ENCODE results near the gene HS3ST3A1. TPM values are rescaled to one million over a fixed set of nuclear protein-coding genes. Genes with fewer than 3 reads are reported as not detected.

Gene HS3ST3A1
- total and polyA plus RNA-seq, 2 donors from 2014 or later, result 1.2 to 2.2 TPM

GRCh38 chr17:13575922-13576419 lies 25.8 kb downstream of the HS3ST3A1 start:
- FAIRE-seq (no peak), DNase-seq (no peak)
- Histone ChIP-seq H3K27me3 (ENCODE audit: control insufficient read depth, insufficient read depth, low read length) (no peaks in the 10 kb centered on the region), H3K27ac (ENCODE audit: low read depth in 2 of 2, low read length in 2 of 2) (no peak overlapping the region), H3K9ac (ENCODE audit: low read length in 3 of 3) (no peak overlapping the region), H3K4me3 (ENCODE audit: low read length in 3 of 3) (no peak overlapping the region), H3K9me3 (ENCODE audit: control insufficient read depth in 2 of 3, insufficient read depth in 1 of 3, low read length in 3 of 3) (no peaks in the 10 kb centered on the region), H3K36me3 (ENCODE audit: control insufficient read depth in 2 of 3, insufficient read depth in 3 of 3, low read length in 3 of 3) (no peaks in the 10 kb centered on the region), H3K4me1 (ENCODE audit: control insufficient read depth in 2 of 3, insufficient read depth in 2 of 3, low read depth in 1 of 3, low read length in 3 of 3) (no peaks in the 10 kb centered on the region)
- TF ChIP-seq, protein P1, sequence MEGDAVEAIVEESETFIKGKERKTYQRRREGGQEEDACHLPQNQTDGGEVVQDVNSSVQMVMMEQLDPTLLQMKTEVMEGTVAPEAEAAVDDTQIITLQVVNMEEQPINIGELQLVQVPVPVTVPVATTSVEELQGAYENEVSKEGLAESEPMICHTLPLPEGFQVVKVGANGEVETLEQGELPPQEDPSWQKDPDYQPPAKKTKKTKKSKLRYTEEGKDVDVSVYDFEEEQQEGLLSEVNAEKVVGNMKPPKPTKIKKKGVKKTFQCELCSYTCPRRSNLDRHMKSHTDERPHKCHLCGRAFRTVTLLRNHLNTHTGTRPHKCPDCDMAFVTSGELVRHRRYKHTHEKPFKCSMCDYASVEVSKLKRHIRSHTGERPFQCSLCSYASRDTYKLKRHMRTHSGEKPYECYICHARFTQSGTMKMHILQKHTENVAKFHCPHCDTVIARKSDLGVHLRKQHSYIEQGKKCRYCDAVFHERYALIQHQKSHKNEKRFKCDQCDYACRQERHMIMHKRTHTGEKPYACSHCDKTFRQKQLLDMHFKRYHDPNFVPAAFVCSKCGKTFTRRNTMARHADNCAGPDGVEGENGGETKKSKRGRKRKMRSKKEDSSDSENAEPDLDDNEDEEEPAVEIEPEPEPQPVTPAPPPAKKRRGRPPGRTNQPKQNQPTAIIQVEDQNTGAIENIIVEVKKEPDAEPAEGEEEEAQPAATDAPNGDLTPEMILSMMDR (IDR thresholded peaks at IDR 0.05; ENCODE audit: borderline replicate concordance, extremely low read depth, insufficient read depth), result no peak
- intact Hi-C loops (cut with DNase I), result no loop called here

GRCh38 chr17:13575466-13575865 lies 26.3 kb downstream of the HS3ST3A1 start:
- Histone ChIP-seq H3K4me1 (ENCODE audit: control insufficient read depth in 2 of 3, insufficient read depth in 2 of 3, low read depth in 1 of 3, low read length in 3 of 3) (no peaks in the 10 kb centered on the region), H3K9ac (ENCODE audit: low read length in 3 of 3) (no peak overlapping the region), H3K27me3 (ENCODE audit: control insufficient read depth, insufficient read depth, low read length) (no peaks in the 10 kb centered on the region), H3K27ac (ENCODE audit: low read depth in 2 of 2, low read length in 2 of 2) (no peak overlapping the region), H3K9me3 (ENCODE audit: control insufficient read depth in 2 of 3, insufficient read depth in 1 of 3, low read length in 3 of 3) (no peaks in the 10 kb centered on the region), H3K4me3 (ENCODE audit: low read length in 3 of 3) (no peak overlapping the region), H3K36me3 (ENCODE audit: control insufficient read depth in 2 of 3, insufficient read depth in 3 of 3, low read length in 3 of 3) (no peaks in the 10 kb centered on the region)
- no peak for DNase-seq
- no peak for FAIRE-seq
- TF ChIP-seq, protein P1 (IDR thresholded peaks at IDR 0.05; ENCODE audit: borderline replicate concordance, extremely low read depth, insufficient read depth), result no peak
- intact Hi-C loops (cut with DNase I), result no loop called here

DNA sequence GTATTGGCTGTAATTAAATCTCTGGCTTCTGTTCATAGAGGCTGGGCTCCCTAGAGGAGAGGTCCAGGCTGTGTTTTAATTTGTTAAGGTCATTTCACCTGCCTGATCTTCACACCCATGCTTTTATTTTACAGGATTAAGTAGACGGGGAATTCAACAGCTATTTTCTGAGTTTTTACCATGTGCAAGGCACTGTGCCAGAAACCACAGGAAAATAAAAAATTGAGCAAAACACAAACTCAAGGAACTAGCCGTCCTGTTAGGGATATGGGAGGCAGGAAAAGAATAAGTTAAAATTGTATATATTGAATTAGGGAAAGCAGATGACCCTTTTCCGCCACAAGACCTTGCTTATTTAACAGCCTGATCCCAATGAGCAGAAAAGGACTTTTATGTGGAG lies 29.1 kb downstream of the HS3ST3A1 start:
- TF ChIP-seq, protein P1 (IDR thresholded peaks at IDR 0.05; ENCODE audit: borderline replicate concordance, extremely low read depth, insufficient read depth), result no peak
- no peak overlapping the region for H3K27ac ChIP-seq (ENCODE audit: low read depth in 2 of 2, low read length in 2 of 2)

More for the DNA sequence above, 29.1 kb downstream of the HS3ST3A1 start:
- no peak for FAIRE-seq
- H3K4me3 ChIP-seq (ENCODE audit: low read length in 3 of 3), result no peak overlapping the region
- no peaks in the 10 kb centered on the region for H3K4me1 ChIP-seq (ENCODE audit: control insufficient read depth in 2 of 3, insufficient read depth in 2 of 3, low read depth in 1 of 3, low read length in 3 of 3)
- intact Hi-C loops (cut with DNase I), result no loop called here
- H3K9me3 ChIP-seq (ENCODE audit: control insufficient read depth in 2 of 3, insufficient read depth in 1 of 3, low read length in 3 of 3), result peaks cover 0 to 4% (median 0%) of the 10 kb centered on the region in 3 donors
- DNase-seq, result no peak
- H3K9ac ChIP-seq (ENCODE audit: low read length in 3 of 3), result no peak overlapping the region
- no peaks in the 10 kb centered on the region for H3K27me3 ChIP-seq (ENCODE audit: control insufficient read depth, insufficient read depth, low read length)
- no peaks in the 10 kb centered on the region for H3K36me3 ChIP-seq (ENCODE audit: control insufficient read depth in 2 of 3, insufficient read depth in 3 of 3, low read length in 3 of 3)
